B cell (primary cell): ENCODE measurements around the gene CACNA2D3. TPM values are rescaled to one million over a fixed set of nuclear protein-coding genes. Genes with fewer than 3 reads are reported as not detected.

Experiments used
- ATAC-seq: fragments of 200-7000 bp; cut with Tn5 transposase; one replicate; pipeline ENCODE4 v1.10.0; 2021; ENCODE audit warnings: low read depth, mild to moderate bottlenecking, moderate number of reproducible peaks, moderate library complexity
- CTCF ChIA-PET: fragments of 350-600 bp; sonication (Branson Sonifier 250); formaldehyde crosslinking; loops from one replicate; lab custom pipeline; 2021; ENCODE audit warnings: antibody characterized with exemption, inconsistent platforms; lab: Charles Lee
- POLR2A ChIA-PET: fragments of 350-600 bp; sonication (Branson Sonifier 250); formaldehyde crosslinking; loops from one replicate; lab custom pipeline; 2021; ENCODE audit warnings: antibody characterized with exemption; lab: Charles Lee
- DNase-seq: peaks from one replicate; pipeline ENCODE4 v3.0.0; 2013
- H2AFZ ChIP-seq: 2 replicates; pipeline ENCODE4 v1.6.1; 2012; ENCODE audit warnings: mild to moderate bottlenecking, low read depth, low read length; ENCODE audit not compliant: insufficient read depth, poor library complexity, severe bottlenecking
- H3K27ac ChIP-seq, 2 donors: 1 replicate in 1 of 2; 2 replicates in 1 of 2; pipeline ENCODE4 v1.5.1; 2012 to 2013; ENCODE audit warnings: low read length in 2 of 2, mild to moderate bottlenecking in 2 of 2, moderate library complexity in 1 of 2
- H3K27me3 ChIP-seq, 4 experiments: fragments of 200-600 bp in 1 of 4; sonication (generic) in 1 of 4; replicated peaks in 1 of 4; 1 replicate in 2 of 4; 2 replicates in 2 of 4; pipeline versions ENCODE4 v1.6.1 to v1.7.0; 2013 to 2016; ENCODE audit warnings: low read length in 3 of 4, mild to moderate bottlenecking in 2 of 4, mixed read lengths in 1 of 4, moderate library complexity in 1 of 4; ENCODE audit not compliant: insufficient read depth in 4 of 4, control insufficient read depth in 3 of 4; ENCODE audit errors: control extremely low read depth in 1 of 4
- H3K36me3 ChIP-seq, 2 experiments: replicated peaks in 1 of 2; 1 replicate in 1 of 2; 2 replicates in 1 of 2; pipeline versions ENCODE4 v1.6.1 to v1.7.1; 2013; ENCODE audit warnings: low read length in 1 of 2; ENCODE audit not compliant: insufficient read depth in 2 of 2, control insufficient read depth in 1 of 2; ENCODE audit errors: control extremely low read depth in 1 of 2, extremely low read depth in 1 of 2
- H3K4me1 ChIP-seq, 2 donors: fragments of 200-600 bp in 1 of 2; sonication (generic) in 1 of 2; 1 replicate in 1 of 2; 2 replicates in 1 of 2; pipeline versions ENCODE4 v1.5.1 to v1.6.1; 2013 to 2017; ENCODE audit warnings: low read length in 2 of 2; ENCODE audit not compliant: control insufficient read depth in 2 of 2, insufficient read depth in 2 of 2
- H3K4me2 ChIP-seq: replicated peaks from 2 replicates; pipeline ENCODE3; 2012; ENCODE audit warnings: mild to moderate bottlenecking, low read depth, low read length; ENCODE audit not compliant: poor library complexity, severe bottlenecking
- H3K4me3 ChIP-seq, 5 experiments: fragments of 200-600 bp in 1 of 5; sonication (generic) in 1 of 5; 1 replicate in 3 of 5; 2 replicates in 2 of 5; pipeline versions ENCODE4 v1.5.1 to v1.7.0; 2011 to 2016; ENCODE audit warnings: low read length in 4 of 5, mild to moderate bottlenecking in 4 of 5, low read depth in 2 of 5, control low read depth in 1 of 5, moderate library complexity in 1 of 5; ENCODE audit not compliant: insufficient read depth in 1 of 5; ENCODE audit errors: control extremely low read depth in 1 of 5, extremely low read depth in 1 of 5
- H3K79me2 ChIP-seq: fragments of 200-600 bp; sonication (generic); one replicate; pipeline ENCODE4 v1.6.0; 2016; ENCODE audit warnings: low read length; ENCODE audit not compliant: control insufficient read depth, insufficient read depth
- H3K9ac ChIP-seq: fragments of 200-600 bp; sonication (generic); 2 replicates; pipeline ENCODE4 v1.6.1; 2017; ENCODE audit warnings: mild to moderate bottlenecking, low read length, moderate library complexity
- H3K9me3 ChIP-seq, 3 donors: one replicate each; pipeline versions ENCODE4 v1.6.1 to v1.7.1; 2013; ENCODE audit warnings: low read length in 2 of 3; ENCODE audit not compliant: control insufficient read depth in 2 of 3, insufficient read depth in 1 of 3; ENCODE audit errors: control extremely low read depth in 1 of 3
- H4K20me1 ChIP-seq: 2 replicates; pipeline ENCODE4 v1.6.0; 2012; ENCODE audit warnings: mild to moderate bottlenecking, low read length; ENCODE audit not compliant: insufficient read depth, control insufficient read depth, poor library complexity, severe bottlenecking
- H3K27ac Mint-ChIP-seq: one replicate; pipeline ENCODE4 v1.8.0; 2021; ENCODE audit warnings: mixed read lengths
- H3K27me3 Mint-ChIP-seq: one replicate; pipeline ENCODE4 v1.8.0; 2021; ENCODE audit warnings: mixed read lengths
- H3K4me1 Mint-ChIP-seq: one replicate; pipeline ENCODE4 v1.8.0; 2021; ENCODE audit warnings: mixed read lengths
- H3K4me3 Mint-ChIP-seq: one replicate; pipeline ENCODE4 v1.8.0; 2021; ENCODE audit warnings: mixed read lengths
- H3K9me3 Mint-ChIP-seq: one replicate; pipeline ENCODE4 v1.8.0; 2022; ENCODE audit warnings: mixed read lengths; ENCODE audit not compliant: insufficient read depth
- EZH2 ChIP-seq: IDR thresholded peaks from 2 replicates; pipeline ENCODE4 v1.6.1; 2012; ENCODE audit warnings: borderline replicate concordance, low read depth, mild to moderate bottlenecking, moderate library complexity, low read length; ENCODE audit not compliant: insufficient read depth, poor library complexity, severe bottlenecking
- WGBS: methylation state at CpG from one replicate; pipeline ENCODE4 v1.1.5; 2013; ENCODE audit warnings: missing lambda C conversion rate; ENCODE audit not compliant: insufficient coverage; 5-methylcytosine and 5-hydroxymethylcytosine counted together
- intact Hi-C: fragments of 100-400 bp; cut with micrococcal nuclease; formaldehyde crosslinking; loops from one replicate; pipeline ENCODE4 v1.10.0; 2022
- polyA plus RNA-seq: library from polyadenylated mRNA; depleted of rRNA; stranded (reverse); fragments of >200 nt; gene quantifications from 2 replicates; pipeline ENCODE4 v1.2.3, GENCODE V29; 2012
- total RNA-seq, 2 donors: library from RNA; stranded (reverse); fragments of 120-200 nt in 1 of 2; gene quantifications; 1 replicate in 1 of 2; 2 replicates in 1 of 2; pipeline versions ENCODE4 v1.2.3 to v1.2.4, GENCODE V29; 2013 to 2022
- TF ChIP-seq, protein P1 (sequence below): fragments of 200-600 bp; IDR thresholded peaks from one replicate; pipeline ENCODE4 v1.8.0; 2022; ENCODE audit warnings: antibody characterized with exemption, mild to moderate bottlenecking

CACNA2D3 gene
- total and polyA plus RNA-seq, 2 donors (not counting 1 experiment from before 2014, with no cell fraction given) = not detected

DNA sequence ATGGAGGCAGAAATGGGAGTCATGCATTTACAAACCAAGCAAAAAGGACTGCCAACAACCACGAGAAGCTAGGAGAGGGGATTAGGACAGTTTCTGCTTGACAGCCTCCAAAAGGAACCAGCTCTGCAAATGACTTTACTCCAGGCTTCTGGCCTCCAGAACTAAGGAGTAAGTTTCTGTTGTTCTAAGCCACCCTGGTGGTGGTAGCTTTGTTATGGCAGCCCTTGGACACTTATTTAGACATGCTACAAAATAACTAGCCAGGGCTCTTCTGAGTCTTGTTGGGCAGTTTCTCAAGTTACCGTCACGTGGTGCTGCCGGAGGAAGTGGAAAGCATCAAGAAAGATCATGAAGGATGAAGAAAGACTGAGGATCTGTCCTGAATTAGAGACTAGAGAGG, 419.0 kb downstream of the CACNA2D3 start:
- ChIA-PET CTCF (no interaction called here), POLR2A (no interaction called here)
- Histone ChIP-seq H3K27me3 (no peaks in the 10 kb centered on the region), H3K9ac (no peak overlapping the region), H3K4me3 (no peak overlapping the region), H2AFZ (no peak overlapping the region), H3K4me1 (no peaks in the 10 kb centered on the region), H3K9me3 (peaks cover 0 to 7% (median 0%) of the 10 kb centered on the region in 3 donors), H3K36me3 (no peaks in the 10 kb centered on the region), H4K20me1 (no peaks in the 10 kb centered on the region), H3K4me2 (no peak overlapping the region), H3K27ac (no peak overlapping the region), H3K79me2 (no peaks in the 10 kb centered on the region)
- DNase-seq = no peak
- H3K27me3 Mint-ChIP-seq = no peaks in the 10 kb centered on the region
- H3K4me1 Mint-ChIP-seq = no peaks in the 10 kb centered on the region
- no peak overlapping the region for H3K27ac Mint-ChIP-seq
- TF ChIP-seq EZH2 = no peak
- TF ChIP-seq, protein P1, sequence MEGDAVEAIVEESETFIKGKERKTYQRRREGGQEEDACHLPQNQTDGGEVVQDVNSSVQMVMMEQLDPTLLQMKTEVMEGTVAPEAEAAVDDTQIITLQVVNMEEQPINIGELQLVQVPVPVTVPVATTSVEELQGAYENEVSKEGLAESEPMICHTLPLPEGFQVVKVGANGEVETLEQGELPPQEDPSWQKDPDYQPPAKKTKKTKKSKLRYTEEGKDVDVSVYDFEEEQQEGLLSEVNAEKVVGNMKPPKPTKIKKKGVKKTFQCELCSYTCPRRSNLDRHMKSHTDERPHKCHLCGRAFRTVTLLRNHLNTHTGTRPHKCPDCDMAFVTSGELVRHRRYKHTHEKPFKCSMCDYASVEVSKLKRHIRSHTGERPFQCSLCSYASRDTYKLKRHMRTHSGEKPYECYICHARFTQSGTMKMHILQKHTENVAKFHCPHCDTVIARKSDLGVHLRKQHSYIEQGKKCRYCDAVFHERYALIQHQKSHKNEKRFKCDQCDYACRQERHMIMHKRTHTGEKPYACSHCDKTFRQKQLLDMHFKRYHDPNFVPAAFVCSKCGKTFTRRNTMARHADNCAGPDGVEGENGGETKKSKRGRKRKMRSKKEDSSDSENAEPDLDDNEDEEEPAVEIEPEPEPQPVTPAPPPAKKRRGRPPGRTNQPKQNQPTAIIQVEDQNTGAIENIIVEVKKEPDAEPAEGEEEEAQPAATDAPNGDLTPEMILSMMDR = no peak
- ATAC-seq = no peak
- intact Hi-C loops = no loop called here
- no peak overlapping the region for H3K4me3 Mint-ChIP-seq
- WGBS = 95% methylated on average over 3 of the region's 4 CpGs
- H3K9me3 Mint-ChIP-seq = peaks cover under 1% of the 10 kb centered on the region

DNA sequence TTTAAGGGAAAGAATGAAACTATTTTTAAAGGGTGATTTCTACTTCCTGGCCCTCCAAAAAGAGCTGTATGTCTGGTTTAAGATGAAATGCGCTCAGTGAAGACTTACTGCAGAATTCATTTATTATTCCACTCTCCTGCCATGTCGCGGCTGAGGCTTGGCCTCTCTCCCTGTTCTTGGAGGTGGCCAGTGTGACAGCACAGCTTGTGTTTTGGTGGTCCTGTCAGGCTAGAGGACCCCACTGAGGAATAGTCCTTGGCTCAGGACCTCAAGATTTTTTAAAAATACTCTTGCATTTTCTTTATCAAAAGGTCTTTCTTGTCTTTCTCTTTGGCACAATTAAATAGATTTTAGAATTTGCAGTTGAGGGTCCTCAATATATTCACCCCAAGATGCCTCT, 421.1 kb downstream of the CACNA2D3 start:
- Histone ChIP-seq H3K79me2 (no peaks in the 10 kb centered on the region), H3K4me1 (no peaks in the 10 kb centered on the region), H3K4me2 (no peak overlapping the region), H2AFZ (no peak overlapping the region), H4K20me1 (no peaks in the 10 kb centered on the region), H3K9ac (no peak overlapping the region), H3K9me3 (peaks cover 0 to 1% (median 0%) of the 10 kb centered on the region in 3 donors), H3K4me3 (no peak overlapping the region), H3K36me3 (no peaks in the 10 kb centered on the region), H3K27ac (no peak overlapping the region), H3K27me3 (no peaks in the 10 kb centered on the region)
- POLR2A ChIA-PET = no interaction called here
- H3K4me1 Mint-ChIP-seq = no peaks in the 10 kb centered on the region
- CTCF ChIA-PET = no interaction called here
- TF ChIP-seq, protein P1 = no peak
- TF ChIP-seq EZH2 = no peak
- no peak for ATAC-seq
- intact Hi-C loops = no loop called here
- DNase-seq = no peak
- no peak overlapping the region for H3K4me3 Mint-ChIP-seq
- H3K27me3 Mint-ChIP-seq = peaks cover under 1% of the 10 kb centered on the region
- H3K9me3 Mint-ChIP-seq = peaks cover 2% of the 10 kb centered on the region
- 37% methylated on average over 2 of the region's 3 CpGs for WGBS
- no peak overlapping the region for H3K27ac Mint-ChIP-seq
